CD4-positive, alpha-beta T cell (primary cell): ENCODE measurements around the gene HELZ. TPM values are rescaled to one million over a fixed set of nuclear protein-coding genes. Genes with fewer than 3 reads are reported as not detected.

Experiments used
- ATAC-seq: fragments of 200-7000 bp; cut with Tn5 transposase; one replicate; pipeline ENCODE4 v1.10.0; 2022; ENCODE audit warnings: mild to moderate bottlenecking; ENCODE audit not compliant: poor library complexity
- CTCF ChIA-PET: fragments of 350-600 bp; sonication (Branson Sonifier 250); formaldehyde crosslinking; loops from one replicate; lab custom pipeline; 2021; ENCODE audit warnings: antibody characterized with exemption, inconsistent platforms; lab: Charles Lee
- POLR2A ChIA-PET: fragments of 350-600 bp; sonication (Branson Sonifier 250); formaldehyde crosslinking; loops from one replicate; lab custom pipeline; 2021; ENCODE audit warnings: antibody characterized with exemption, inconsistent platforms; lab: Charles Lee
- DNase-seq, 14 experiments: peaks; one replicate each; pipeline ENCODE4 v3.0.0-alpha.2; 2013 to 2020; ENCODE audit warnings: mixed read lengths in 2 of 14
- H3K27ac ChIP-seq, 2 donors: one replicate each; pipeline versions ENCODE4 v1.5.1 to v1.7.0; 2013; ENCODE audit warnings: low read length in 2 of 2, low read depth in 1 of 2, mild to moderate bottlenecking in 1 of 2
- H3K27me3 ChIP-seq, 2 experiments: 1 replicate in 1 of 2; 2 replicates in 1 of 2; pipeline versions ENCODE4 v1.6.1 to v1.7.0; 2013; ENCODE audit warnings: low read length in 2 of 2, control low read depth in 1 of 2, mild to moderate bottlenecking in 1 of 2, moderate library complexity in 1 of 2; ENCODE audit not compliant: insufficient read depth in 2 of 2, control insufficient read depth in 1 of 2
- H3K36me3 ChIP-seq: one replicate; pipeline ENCODE4 v1.6.1; 2013; ENCODE audit warnings: low read length, control low read depth; ENCODE audit not compliant: insufficient read depth
- H3K4me1 ChIP-seq: one replicate; pipeline ENCODE4 v1.6.1; 2013; ENCODE audit warnings: low read length, control low read depth; ENCODE audit not compliant: insufficient read depth
- H3K4me3 ChIP-seq: one replicate; pipeline ENCODE4 v1.5.1; 2013; ENCODE audit warnings: mild to moderate bottlenecking, low read length, moderate library complexity
- H3K9me3 ChIP-seq, 2 experiments: 1 replicate in 1 of 2; 2 replicates in 1 of 2; pipeline versions ENCODE4 v1.6.1 to v1.7.0; 2013; ENCODE audit warnings: low read length in 2 of 2, mild to moderate bottlenecking in 2 of 2, control low read depth in 1 of 2, moderate library complexity in 1 of 2; ENCODE audit not compliant: control insufficient read depth in 1 of 2, insufficient read depth in 1 of 2
- H3K27ac Mint-ChIP-seq: one replicate; pipeline ENCODE4 v1.8.0; 2020; ENCODE audit warnings: mixed read lengths
- H3K27me3 Mint-ChIP-seq: one replicate; pipeline ENCODE4 v1.8.0; 2021; ENCODE audit warnings: mixed read lengths
- H3K36me3 Mint-ChIP-seq: one replicate; pipeline ENCODE4 v1.8.0; 2021; ENCODE audit warnings: low read depth, mixed read lengths
- H3K4me1 Mint-ChIP-seq: one replicate; pipeline ENCODE4 v1.8.0; 2021; ENCODE audit warnings: low read depth, mixed read lengths
- H3K4me3 Mint-ChIP-seq: one replicate; pipeline ENCODE4 v1.8.0; 2020; ENCODE audit warnings: mild to moderate bottlenecking, mixed read lengths
- H3K9me3 Mint-ChIP-seq: one replicate; pipeline ENCODE4 v1.8.0; 2020; ENCODE audit warnings: mixed read lengths
- CTCF ChIP-seq: fragments of 200-600 bp; IDR thresholded peaks from one replicate; pipeline ENCODE4 v1.8.0; 2022; ENCODE audit warnings: antibody characterized with exemption, mild to moderate bottlenecking
- intact Hi-C, 2 experiments: fragments of 100-400 bp; cut with DNase I in 1 of 2; cut with micrococcal nuclease in 1 of 2; formaldehyde crosslinking; loops; one replicate each; pipeline versions ENCODE4 v1.15.1 to v1.9.0; 2023 to 2025; cut with DNase I, micrococcal nuclease
- total RNA-seq, 174 experiments: library from RNA in 2 of 174; stranded (reverse) in 2 of 174; gene quantifications; one replicate each; pipeline ENCODE4 v1.2.3 and lab custom pipeline; 2021 to 2026

HELZ gene
- total RNA-seq, 2 experiments from 2014 or later: 94.8 to 107 TPM

DNA sequence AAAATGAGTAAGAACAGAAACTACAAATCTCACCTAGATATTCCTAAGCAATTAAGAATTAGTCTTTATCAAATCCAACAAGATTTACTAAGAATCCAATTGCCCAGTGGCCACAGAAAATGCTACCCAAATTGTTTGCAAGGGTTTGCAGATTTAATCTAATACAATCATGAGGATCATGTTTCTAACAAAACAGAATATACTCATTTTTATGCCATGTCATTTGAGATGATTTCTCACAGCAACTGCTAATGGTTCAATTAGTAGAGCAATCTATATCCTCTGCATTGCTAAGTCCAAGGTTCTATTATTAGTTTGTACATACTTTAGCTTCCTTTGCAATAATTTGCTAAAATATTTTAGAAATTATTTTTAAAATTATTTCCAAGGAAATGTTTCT lies 41.2 kb downstream of the HELZ start:
- ATAC-seq (no peak), DNase-seq (no peak)
- Mint-ChIP-seq H3K4me1 (peaks cover 22% of the 10 kb centered on the region), H3K27me3 (no peaks in the 10 kb centered on the region), H3K27ac (no peak overlapping the region), H3K4me3 (no peak overlapping the region), H3K9me3 (no peaks in the 10 kb centered on the region), H3K36me3 (peaks cover 66% of the 10 kb centered on the region)
- POLR2A ChIA-PET: no interaction called here
- H3K4me1 ChIP-seq: peaks cover 3% of the 10 kb centered on the region
- H3K4me3 ChIP-seq: no peak overlapping the region
- no peaks in the 10 kb centered on the region for H3K9me3 ChIP-seq
- CTCF ChIA-PET: interaction anchor here (0.6 kb wide), 1 partner anchor 23 kb away, joined by 4 read pairs; no protein-coding TSS in a partner anchor
- no peaks in the 10 kb centered on the region for H3K27me3 ChIP-seq
- intact Hi-C loops: no loop called here
- H3K27ac ChIP-seq: no peak overlapping the region
- no peak for TF ChIP-seq CTCF
- peaks cover 45% of the 10 kb centered on the region for H3K36me3 ChIP-seq

DNA sequence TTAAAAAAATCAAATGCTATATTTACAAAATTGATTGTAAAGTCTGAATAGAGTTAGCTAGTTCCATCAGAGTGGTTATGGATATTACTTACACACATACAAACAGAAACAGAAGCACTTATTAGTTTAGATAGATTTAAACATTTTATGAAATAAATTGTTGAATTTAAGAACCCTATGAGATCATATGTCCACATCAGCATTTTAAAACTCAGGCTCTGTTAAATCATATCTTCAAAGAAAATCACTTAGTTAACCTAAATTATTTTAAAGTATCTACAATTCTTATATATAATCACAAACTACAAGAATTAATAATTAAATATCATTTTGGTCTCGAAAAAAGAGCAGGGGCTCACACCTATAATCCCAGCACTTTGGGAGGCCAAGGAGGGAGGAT lies 42.5 kb downstream of the HELZ start:
- no peak overlapping the region for H3K27ac Mint-ChIP-seq
- H3K4me1 Mint-ChIP-seq: peaks cover 14% of the 10 kb centered on the region
- no peak overlapping the region for H3K4me3 ChIP-seq
- no peak overlapping the region for H3K27ac ChIP-seq
- ATAC-seq: no peak
- H3K4me3 Mint-ChIP-seq: no peak overlapping the region
- H3K9me3 ChIP-seq: no peaks in the 10 kb centered on the region
- H3K27me3 ChIP-seq: no peaks in the 10 kb centered on the region
- intact Hi-C loops: no loop called here
- no peaks in the 10 kb centered on the region for H3K27me3 Mint-ChIP-seq
- POLR2A ChIA-PET: interaction anchor here (1.0 kb wide), 1 partner anchor 14 kb away, joined by 3 read pairs; no protein-coding TSS in a partner anchor
- H3K36me3 ChIP-seq: peaks cover 56% of the 10 kb centered on the region
- TF ChIP-seq CTCF: no peak
- CTCF ChIA-PET: no interaction called here
- no peaks in the 10 kb centered on the region for H3K4me1 ChIP-seq
- H3K9me3 Mint-ChIP-seq: no peaks in the 10 kb centered on the region
- peaks cover 65% of the 10 kb centered on the region for H3K36me3 Mint-ChIP-seq
- no peak for DNase-seq

- H3K27ac Mint-ChIP-seq: no peak overlapping the region
- peaks cover 81% of the 10 kb centered on the region for H3K36me3 Mint-ChIP-seq
- Histone ChIP-seq H3K4me1 (no peaks in the 10 kb centered on the region), H3K36me3 (peaks cover 69% of the 10 kb centered on the region), H3K9me3 (no peaks in the 10 kb centered on the region), H3K27me3 (no peaks in the 10 kb centered on the region), H3K27ac (no peak overlapping the region), H3K4me3 (no peak overlapping the region)
- H3K4me1 Mint-ChIP-seq: peaks cover 22% of the 10 kb centered on the region
- no peak for ATAC-seq
- intact Hi-C loops: no loop called here
- CTCF ChIA-PET: interaction anchor here (0.6 to 2.4 kb wide), 3 partner anchors 10 to 154 kb away, joined by 3 to 9 read pairs (median 4); no protein-coding TSS in a partner anchor
- POLR2A ChIA-PET: no interaction called here
- TF ChIP-seq CTCF: peak; percentile 33
- H3K4me3 Mint-ChIP-seq: no peak overlapping the region
- DNase-seq: no peak
- H3K9me3 Mint-ChIP-seq: no peaks in the 10 kb centered on the region
- H3K27me3 Mint-ChIP-seq: no peaks in the 10 kb centered on the region
Observed at GRCh38 chr17:67200727-67201301, 44.2 kb downstream of the HELZ start.
